Cerebellar nuclear complex (tissue), 1 donor: ENCODE measurements around the gene PNMA1.

Source experiments
- DNase-seq, 2 experiments: peaks; one replicate each; lab custom pipeline; 2025; lab: John Stamatoyannopoulos, UW

The PNMA1 gene

GRCh38 chr14:73713803-73714655 lies at the start of gene PNMA1:
TSS of gene PNMA1 (minus strand) at chr14:73714384. CDS start at chr14:73713639, 745 bp downstream.
- DNase-seq = peak; percentile 37 to 58

- no peak for DNase-seq
Observed at GRCh38 chr14:73763396-73763795, 49.2 kb upstream of the PNMA1 start.

- no peak for DNase-seq
Observed at GRCh38 chr14:73762375-73762822, 48.2 kb upstream of the PNMA1 start.

DNA sequence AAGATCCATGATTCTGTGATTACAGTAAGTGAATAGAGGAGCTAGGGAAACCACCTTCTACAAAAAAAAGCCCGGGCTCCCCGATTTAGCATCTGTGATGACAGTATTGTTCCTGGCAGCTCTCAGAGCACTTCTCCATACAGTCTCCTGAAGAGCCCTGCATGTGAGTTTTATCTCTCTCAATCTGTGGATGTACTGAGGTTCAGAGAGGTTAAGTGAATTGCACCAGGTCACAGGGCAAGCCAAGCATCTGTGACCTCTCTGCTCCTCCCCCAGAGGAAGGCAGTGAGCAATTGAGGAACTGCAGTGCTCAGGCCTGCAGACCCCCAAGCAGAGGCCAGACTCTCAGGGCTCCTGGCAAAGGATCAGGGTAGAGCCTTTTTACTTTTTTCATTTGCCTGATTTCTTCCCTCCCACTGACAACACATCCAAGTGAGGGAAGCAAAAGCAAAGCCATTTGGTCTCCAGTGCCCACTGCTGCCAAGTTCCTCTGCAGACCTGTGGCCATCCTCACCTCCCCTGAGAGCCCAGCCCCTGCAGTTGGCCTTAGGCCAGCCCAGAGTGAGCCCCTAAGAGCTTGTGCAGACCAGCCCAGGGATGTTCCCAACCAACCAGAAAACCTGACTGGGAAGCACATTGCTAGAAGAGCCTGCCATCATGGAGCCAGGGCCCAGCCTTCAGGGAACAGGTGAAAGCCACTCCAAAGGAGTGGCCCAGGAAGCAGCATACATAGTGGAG lies 47.6 kb upstream of the PNMA1 start:
- no peak for DNase-seq

- DNase-seq = no peak
Observed at GRCh38 chr14:73760598-73761586, 46.7 kb upstream of the PNMA1 start.

GRCh38 chr14:73759714-73760597 lies 45.8 kb upstream of the PNMA1 start:
- peak; percentile 46 to 47 for DNase-seq

- no peak for DNase-seq
Observed at GRCh38 chr14:73759183-73759713, 45.1 kb upstream of the PNMA1 start.

- no peak for DNase-seq
Observed at GRCh38 chr14:73758392-73759182, 44.4 kb upstream of the PNMA1 start.

DNA sequence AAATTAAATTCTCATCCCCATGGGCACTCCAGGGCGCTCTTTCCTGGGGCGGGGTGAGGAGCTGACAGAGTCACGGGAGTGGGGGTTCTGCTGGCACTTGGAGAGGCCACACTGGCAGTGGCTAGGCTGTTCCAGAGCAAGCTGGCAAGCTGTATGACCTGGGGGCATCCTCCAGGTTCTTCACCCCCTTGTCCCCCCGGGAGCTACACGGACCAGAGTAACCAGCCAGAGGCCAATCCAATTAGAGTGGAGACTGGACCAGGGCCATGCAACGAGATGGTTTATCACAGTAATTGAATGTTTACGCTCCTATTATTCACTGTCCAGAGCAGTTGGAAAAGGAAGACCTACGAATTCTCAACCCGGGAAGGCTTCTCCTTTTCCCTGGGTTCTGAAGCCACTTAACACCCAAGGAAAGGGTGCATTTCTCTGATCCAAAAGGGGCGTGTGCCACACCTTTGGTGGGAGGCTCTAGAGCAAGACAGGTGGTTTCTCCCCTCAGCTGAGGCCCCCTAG lies 43.8 kb upstream of the PNMA1 start:
- DNase-seq = no peak

DNA sequence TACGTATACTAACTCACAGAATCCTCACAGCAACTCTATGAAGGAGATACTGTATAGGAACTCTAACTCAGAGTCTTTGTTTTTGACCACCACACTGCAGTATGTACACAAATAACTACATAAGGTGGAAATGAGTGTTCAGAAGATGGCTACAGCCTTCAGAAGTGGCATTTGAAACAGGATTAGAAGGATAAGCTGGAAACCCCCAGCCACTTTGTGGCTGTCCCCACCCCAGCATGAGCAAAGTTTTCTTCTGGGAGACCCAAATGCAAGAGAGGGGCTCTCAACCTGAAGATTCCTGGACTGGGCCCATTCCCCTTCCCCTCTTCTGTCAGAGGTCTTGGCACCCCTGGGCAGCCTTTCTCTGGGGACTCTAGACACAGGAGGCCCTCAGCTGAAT lies 43.2 kb upstream of the PNMA1 start:
- no peak for DNase-seq

DNA sequence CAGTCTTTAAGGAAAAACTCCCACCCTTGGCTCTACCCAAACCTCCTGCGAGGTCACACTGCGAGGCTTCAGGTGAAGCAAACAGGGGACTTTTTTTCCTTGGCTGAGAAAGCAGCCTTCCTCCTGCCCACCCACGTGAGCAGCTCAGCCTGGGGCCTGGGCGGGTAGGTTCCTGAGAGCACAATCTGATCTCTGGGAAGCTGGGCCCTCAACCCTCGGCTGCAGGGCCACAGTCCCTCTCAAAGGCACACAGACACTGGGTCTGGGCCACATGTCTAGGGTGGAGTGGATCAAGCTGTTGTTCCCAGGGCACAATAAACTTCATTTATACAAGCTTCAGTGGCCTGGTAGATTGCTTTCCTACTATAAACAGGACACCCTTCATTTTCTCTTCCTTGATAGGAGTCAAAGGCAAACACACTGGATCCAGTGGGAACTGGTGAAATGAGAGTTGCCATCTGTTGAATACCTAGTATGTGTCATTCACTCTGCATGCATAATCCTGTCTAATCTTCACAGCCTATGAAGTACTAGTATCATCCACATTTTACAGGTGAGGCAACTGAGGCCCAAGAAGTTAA lies 41.3 kb upstream of the PNMA1 start:
- DNase-seq = no peak

DNA sequence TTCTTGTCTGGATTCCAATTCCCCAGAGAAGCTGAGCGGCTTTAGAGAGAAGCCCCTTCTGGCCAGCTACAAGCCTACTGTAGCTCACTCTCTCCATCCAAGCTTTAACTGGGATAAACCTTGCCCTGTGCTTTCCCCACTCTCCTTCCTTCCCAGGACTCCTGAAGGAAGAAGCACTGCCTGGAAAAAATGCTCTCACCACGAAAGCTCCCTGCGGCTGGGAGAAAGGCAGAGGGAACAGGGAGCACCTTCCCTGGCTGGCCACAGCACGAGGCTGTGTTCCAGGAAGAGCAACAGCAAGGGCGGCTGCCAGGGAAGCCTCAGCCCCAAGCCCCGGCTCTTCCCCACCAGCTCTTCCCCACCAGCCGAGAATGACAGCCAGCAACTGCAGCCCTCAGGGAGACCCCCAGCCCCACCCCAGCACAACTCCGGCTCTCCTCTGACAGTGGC lies 40.8 kb upstream of the PNMA1 start:
- DNase-seq = peak in 1 of 2 experiments; percentile 20

DNA sequence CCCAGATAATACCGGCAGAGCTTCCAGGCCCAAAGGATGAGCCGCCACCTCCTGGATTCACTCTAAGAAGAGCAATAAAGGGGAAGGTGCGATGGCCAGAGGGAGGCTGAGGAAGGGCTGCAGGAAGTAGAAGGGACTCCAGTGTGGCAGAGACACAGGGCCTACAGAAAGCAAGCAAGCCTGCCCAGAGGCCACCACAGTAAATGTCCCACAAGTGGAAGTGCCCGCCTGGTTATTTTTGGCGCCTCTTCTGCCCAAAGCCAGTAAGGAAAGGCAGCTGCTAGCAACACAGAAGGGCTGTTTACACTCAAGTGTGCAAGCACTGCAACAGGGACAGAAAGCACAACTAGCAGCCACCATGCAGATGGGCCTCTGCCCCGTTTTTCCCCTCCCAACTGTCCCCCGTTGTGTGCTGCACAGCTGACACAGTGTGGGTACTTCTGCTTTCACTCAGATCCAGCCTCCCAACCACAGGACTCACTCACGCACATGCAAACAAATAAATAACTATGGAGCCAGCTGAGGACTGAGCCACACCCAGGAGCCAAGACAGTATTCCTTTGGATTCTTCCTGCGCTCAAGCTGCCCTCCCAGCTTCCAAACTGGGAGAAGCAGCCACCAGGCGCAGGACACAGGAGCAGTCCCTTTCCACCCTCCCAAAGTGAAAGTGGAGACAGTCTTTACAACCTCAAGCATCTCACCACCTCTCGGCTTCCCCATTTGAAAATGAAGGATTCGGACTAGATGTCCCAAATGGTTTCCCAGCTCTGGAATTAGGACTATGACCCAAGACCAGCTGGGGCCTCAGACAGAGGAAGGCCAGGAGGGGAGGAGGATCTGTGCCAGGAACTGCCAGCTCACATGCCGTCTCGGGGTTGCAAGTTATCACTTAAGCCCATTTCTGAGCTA lies 40.0 kb upstream of the PNMA1 start:
- no peak for DNase-seq

GRCh38 chr14:73753124-73753886 lies 39.1 kb upstream of the PNMA1 start:
- no peak for DNase-seq

- no peak for DNase-seq
Observed at GRCh38 chr14:73752297-73752992, 38.3 kb upstream of the PNMA1 start.

GRCh38 chr14:73751157-73751691 lies 37.0 kb upstream of the PNMA1 start:
- DNase-seq = no peak
